NCI-H1417 (cell line): Measurements from ENCODE around the gene PNPLA3.

Source experiments
- DNase-seq, 3 experiments: peaks; one replicate each; lab custom pipeline; 2025; lab: John Stamatoyannopoulos, UW

PNPLA3 gene

GRCh38 chr22:43923631-43924464, at the start of gene PNPLA3:
PNPLA3 (plus strand) TSS chr22:43923805; CDS start chr22:43923912, 107 bp downstream.
- peak; percentile 77 to 89 (median 85) for DNase-seq

GRCh38 chr22:43876866-43877509, 46.6 kb upstream of the PNPLA3 start:
- DNase-seq, result no peak

GRCh38 chr22:43878079-43878795, 45.4 kb upstream of the PNPLA3 start:
- no peak for DNase-seq

- no peak for DNase-seq
Observed at GRCh38 chr22:43878831-43879550, 44.6 kb upstream of the PNPLA3 start.

- no peak for DNase-seq
Observed at GRCh38 chr22:43879901-43880540, 43.6 kb upstream of the PNPLA3 start.

GRCh38 chr22:43880541-43880991, 43.0 kb upstream of the PNPLA3 start:
- DNase-seq, result no peak

GRCh38 chr22:43881091-43882061, 42.2 kb upstream of the PNPLA3 start:
- DNase-seq, result no peak

GRCh38 chr22:43882122-43882767, 41.4 kb upstream of the PNPLA3 start:
- DNase-seq, result no peak

GRCh38 chr22:43883012-43883661, 40.5 kb upstream of the PNPLA3 start:
- peak; percentile 19 to 75 (median 46) for DNase-seq

- DNase-seq, result no peak
Observed at GRCh38 chr22:43883719-43884415, 39.7 kb upstream of the PNPLA3 start.

- DNase-seq, result peak; percentile 19 to 35 (median 22)
Observed at GRCh38 chr22:43884600-43885318, 38.8 kb upstream of the PNPLA3 start.

GRCh38 chr22:43885319-43885671, 38.3 kb upstream of the PNPLA3 start:
- no peak for DNase-seq

- DNase-seq, result no peak
Observed at GRCh38 chr22:43885786-43886185, 37.8 kb upstream of the PNPLA3 start.

GRCh38 chr22:43886231-43886630, 37.4 kb upstream of the PNPLA3 start:
- DNase-seq, result no peak

GRCh38 chr22:43887391-43887790, 36.2 kb upstream of the PNPLA3 start:
- no peak for DNase-seq

- no peak for DNase-seq
Observed at GRCh38 chr22:43888740-43889139, 34.9 kb upstream of the PNPLA3 start.

- no peak for DNase-seq
Observed at GRCh38 chr22:43889201-43889859, 34.3 kb upstream of the PNPLA3 start.
